ENCODE results near the gene BRD8. TPM values are rescaled to one million over a fixed set of nuclear protein-coding genes. Genes with fewer than 3 reads are reported as not detected.

Gene BRD8
- total and polyA plus RNA-seq, 10 of the 15 experiments (the other 5 are each of a cell fraction or from before 2014, with no cell fraction given): 28.1 to 78.5 (median 44.5) TPM

DNA sequence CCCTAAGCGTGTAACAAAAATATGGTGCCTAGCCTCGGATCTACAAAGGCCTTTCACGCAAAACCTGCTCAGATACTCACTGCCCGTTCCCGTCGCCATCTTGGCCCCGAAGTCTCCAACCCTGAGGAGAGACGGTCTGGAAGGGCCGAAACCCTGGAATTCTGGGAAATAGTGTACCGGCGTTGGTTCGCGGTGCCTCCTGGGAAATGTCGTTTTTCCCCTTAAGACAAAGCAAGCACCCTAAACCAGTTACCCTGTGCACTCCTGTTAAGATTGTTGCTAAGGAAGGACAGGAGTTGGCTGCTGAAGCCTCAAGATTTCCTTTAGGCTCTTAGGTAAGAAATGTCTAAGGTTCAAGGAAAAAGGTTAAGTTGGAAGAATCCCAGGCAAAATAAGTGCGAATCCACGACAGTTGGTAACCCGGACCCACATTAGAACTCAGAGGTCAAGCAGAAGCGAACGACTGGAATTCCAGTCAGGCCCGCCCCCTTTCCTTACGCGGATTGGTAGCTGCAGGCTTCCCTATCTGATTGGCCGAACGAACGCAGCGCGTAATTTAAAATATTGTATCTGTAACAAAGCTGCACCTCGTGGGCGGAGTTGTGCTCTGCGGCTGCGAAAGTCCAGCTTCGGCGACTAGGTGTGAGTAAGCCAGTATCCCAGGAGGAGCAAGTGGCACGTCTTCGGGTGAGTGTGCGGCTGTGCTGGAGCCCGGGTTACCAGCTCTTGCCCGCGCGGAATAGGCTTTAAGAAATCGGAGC is at the start of gene BRD8, which contains the start of gene KIF20A (continued):
- no peak; the same call in 1 of the 2 replicates for TF ChIP-seq RFX5 (IDR thresholded peaks at IDR 0.05; ENCODE audit: low read depth, low read length)
- peak; percentile 93 to 95 for TF ChIP-seq IKZF2 (IDR thresholded peaks at IDR 0.05)
- peak; percentile 97 for TF ChIP-seq IKZF1 (conservative IDR thresholded peaks at IDR 0.05)
- TF ChIP-seq, protein P1, sequence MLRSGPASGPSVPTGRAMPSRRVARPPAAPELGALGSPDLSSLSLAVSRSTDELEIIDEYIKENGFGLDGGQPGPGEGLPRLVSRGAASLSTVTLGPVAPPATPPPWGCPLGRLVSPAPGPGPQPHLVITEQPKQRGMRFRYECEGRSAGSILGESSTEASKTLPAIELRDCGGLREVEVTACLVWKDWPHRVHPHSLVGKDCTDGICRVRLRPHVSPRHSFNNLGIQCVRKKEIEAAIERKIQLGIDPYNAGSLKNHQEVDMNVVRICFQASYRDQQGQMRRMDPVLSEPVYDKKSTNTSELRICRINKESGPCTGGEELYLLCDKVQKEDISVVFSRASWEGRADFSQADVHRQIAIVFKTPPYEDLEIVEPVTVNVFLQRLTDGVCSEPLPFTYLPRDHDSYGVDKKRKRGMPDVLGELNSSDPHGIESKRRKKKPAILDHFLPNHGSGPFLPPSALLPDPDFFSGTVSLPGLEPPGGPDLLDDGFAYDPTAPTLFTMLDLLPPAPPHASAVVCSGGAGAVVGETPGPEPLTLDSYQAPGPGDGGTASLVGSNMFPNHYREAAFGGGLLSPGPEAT (IDR thresholded peaks at IDR 0.05; ENCODE audit: low read depth): peak; percentile 88
- TF ChIP-seq SMC3 (IDR thresholded peaks at IDR 0.05; ENCODE audit: borderline replicate concordance, low read length): no peak
- peak; percentile 40 for TF ChIP-seq FOS (IDR thresholded peaks at IDR 0.05; ENCODE audit: borderline replicate concordance, extremely low read depth, insufficient read length)
- no peak for TF ChIP-seq SMAD1 (IDR thresholded peaks at IDR 0.05; ENCODE audit: low read depth, partially characterized antibody)
- TF ChIP-seq POLR2AphosphoS5 (IDR thresholded peaks at IDR 0.05; ENCODE audit: low read length): peak; percentile 90
- no peak for TF ChIP-seq ETV6 (conservative IDR thresholded peaks at IDR 0.05 in 1 of 2, IDR thresholded peaks at IDR 0.05 in 1 of 2; ENCODE audit: borderline replicate concordance in 1 of 2, low read depth in 1 of 2)
- TF ChIP-seq, protein P2, sequence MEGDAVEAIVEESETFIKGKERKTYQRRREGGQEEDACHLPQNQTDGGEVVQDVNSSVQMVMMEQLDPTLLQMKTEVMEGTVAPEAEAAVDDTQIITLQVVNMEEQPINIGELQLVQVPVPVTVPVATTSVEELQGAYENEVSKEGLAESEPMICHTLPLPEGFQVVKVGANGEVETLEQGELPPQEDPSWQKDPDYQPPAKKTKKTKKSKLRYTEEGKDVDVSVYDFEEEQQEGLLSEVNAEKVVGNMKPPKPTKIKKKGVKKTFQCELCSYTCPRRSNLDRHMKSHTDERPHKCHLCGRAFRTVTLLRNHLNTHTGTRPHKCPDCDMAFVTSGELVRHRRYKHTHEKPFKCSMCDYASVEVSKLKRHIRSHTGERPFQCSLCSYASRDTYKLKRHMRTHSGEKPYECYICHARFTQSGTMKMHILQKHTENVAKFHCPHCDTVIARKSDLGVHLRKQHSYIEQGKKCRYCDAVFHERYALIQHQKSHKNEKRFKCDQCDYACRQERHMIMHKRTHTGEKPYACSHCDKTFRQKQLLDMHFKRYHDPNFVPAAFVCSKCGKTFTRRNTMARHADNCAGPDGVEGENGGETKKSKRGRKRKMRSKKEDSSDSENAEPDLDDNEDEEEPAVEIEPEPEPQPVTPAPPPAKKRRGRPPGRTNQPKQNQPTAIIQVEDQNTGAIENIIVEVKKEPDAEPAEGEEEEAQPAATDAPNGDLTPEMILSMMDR (IDR thresholded peaks at IDR 0.05 in 2 of 3, conservative IDR thresholded peaks at IDR 0.05 in 1 of 3; ENCODE audit: control insufficient read depth in 2 of 3, extremely low read depth in 1 of 3, insufficient read depth in 1 of 3, low read depth in 3 of 3, low read length in 3 of 3): no peak
- TF ChIP-seq SREBF1 (IDR thresholded peaks at IDR 0.05; ENCODE audit: low read length): peak; percentile 70
- TF ChIP-seq, protein P3, sequence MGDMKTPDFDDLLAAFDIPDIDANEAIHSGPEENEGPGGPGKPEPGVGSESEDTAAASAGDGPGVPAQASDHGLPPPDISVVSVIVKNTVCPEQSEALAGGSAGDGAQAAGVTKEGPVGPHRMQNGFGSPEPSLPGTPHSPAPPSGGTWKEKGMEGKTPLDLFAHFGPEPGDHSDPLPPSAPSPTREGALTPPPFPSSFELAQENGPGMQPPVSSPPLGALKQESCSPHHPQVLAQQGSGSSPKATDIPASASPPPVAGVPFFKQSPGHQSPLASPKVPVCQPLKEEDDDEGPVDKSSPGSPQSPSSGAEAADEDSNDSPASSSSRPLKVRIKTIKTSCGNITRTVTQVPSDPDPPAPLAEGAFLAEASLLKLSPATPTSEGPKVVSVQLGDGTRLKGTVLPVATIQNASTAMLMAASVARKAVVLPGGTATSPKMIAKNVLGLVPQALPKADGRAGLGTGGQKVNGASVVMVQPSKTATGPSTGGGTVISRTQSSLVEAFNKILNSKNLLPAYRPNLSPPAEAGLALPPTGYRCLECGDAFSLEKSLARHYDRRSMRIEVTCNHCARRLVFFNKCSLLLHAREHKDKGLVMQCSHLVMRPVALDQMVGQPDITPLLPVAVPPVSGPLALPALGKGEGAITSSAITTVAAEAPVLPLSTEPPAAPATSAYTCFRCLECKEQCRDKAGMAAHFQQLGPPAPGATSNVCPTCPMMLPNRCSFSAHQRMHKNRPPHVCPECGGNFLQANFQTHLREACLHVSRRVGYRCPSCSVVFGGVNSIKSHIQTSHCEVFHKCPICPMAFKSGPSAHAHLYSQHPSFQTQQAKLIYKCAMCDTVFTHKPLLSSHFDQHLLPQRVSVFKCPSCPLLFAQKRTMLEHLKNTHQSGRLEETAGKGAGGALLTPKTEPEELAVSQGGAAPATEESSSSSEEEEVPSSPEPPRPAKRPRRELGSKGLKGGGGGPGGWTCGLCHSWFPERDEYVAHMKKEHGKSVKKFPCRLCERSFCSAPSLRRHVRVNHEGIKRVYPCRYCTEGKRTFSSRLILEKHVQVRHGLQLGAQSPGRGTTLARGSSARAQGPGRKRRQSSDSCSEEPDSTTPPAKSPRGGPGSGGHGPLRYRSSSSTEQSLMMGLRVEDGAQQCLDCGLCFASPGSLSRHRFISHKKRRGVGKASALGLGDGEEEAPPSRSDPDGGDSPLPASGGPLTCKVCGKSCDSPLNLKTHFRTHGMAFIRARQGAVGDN (IDR thresholded peaks at IDR 0.05): peak; percentile 70; the same call in 1 of the 2 replicates
- TF ChIP-seq GABPA (IDR thresholded peaks at IDR 0.05; ENCODE audit: low read depth): peak; percentile 94
- TF ChIP-seq, protein P4, sequence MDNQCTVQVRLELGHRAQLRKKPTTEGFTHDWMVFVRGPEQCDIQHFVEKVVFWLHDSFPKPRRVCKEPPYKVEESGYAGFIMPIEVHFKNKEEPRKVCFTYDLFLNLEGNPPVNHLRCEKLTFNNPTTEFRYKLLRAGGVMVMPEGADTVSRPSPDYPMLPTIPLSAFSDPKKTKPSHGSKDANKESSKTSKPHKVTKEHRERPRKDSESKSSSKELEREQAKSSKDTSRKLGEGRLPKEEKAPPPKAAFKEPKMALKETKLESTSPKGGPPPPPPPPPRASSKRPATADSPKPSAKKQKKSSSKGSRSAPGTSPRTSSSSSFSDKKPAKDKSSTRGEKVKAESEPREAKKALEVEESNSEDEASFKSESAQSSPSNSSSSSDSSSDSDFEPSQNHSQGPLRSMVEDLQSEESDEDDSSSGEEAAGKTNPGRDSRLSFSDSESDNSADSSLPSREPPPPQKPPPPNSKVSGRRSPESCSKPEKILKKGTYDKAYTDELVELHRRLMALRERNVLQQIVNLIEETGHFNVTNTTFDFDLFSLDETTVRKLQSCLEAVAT (IDR thresholded peaks at IDR 0.05): no peak
- TF ChIP-seq, protein P5, sequence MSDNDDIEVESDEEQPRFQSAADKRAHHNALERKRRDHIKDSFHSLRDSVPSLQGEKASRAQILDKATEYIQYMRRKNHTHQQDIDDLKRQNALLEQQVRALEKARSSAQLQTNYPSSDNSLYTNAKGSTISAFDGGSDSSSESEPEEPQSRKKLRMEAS (IDR thresholded peaks at IDR 0.05; ENCODE audit: low read depth, low read length): peak; percentile 98
- peak; percentile 73 for TF ChIP-seq POLR2A (IDR thresholded peaks at IDR 0.05; ENCODE audit: low read depth, low read length)
- no peak for TF ChIP-seq SUPT20H (IDR thresholded peaks at IDR 0.05; ENCODE audit: borderline replicate concordance, control insufficient read depth, low read depth, low read length)
- no peak for TF ChIP-seq RB1 (IDR thresholded peaks at IDR 0.05; ENCODE audit: borderline replicate concordance)
- TF ChIP-seq TBL1XR1 (IDR thresholded peaks at IDR 0.05; ENCODE audit: low read depth, low read length): no peak
- peak; percentile 74 for TF ChIP-seq CREB1 (IDR thresholded peaks at IDR 0.05; ENCODE audit: low read depth)
- no peak for TF ChIP-seq RCOR1 (conservative IDR thresholded peaks at IDR 0.05; ENCODE audit: low read depth, low read length)
